ENCODE data around the gene EMID1.

GRCh38 chr22:29165321-29166060, 40.2 kb upstream of the EMID1 start:
- TF ChIP-seq, protein P1, sequence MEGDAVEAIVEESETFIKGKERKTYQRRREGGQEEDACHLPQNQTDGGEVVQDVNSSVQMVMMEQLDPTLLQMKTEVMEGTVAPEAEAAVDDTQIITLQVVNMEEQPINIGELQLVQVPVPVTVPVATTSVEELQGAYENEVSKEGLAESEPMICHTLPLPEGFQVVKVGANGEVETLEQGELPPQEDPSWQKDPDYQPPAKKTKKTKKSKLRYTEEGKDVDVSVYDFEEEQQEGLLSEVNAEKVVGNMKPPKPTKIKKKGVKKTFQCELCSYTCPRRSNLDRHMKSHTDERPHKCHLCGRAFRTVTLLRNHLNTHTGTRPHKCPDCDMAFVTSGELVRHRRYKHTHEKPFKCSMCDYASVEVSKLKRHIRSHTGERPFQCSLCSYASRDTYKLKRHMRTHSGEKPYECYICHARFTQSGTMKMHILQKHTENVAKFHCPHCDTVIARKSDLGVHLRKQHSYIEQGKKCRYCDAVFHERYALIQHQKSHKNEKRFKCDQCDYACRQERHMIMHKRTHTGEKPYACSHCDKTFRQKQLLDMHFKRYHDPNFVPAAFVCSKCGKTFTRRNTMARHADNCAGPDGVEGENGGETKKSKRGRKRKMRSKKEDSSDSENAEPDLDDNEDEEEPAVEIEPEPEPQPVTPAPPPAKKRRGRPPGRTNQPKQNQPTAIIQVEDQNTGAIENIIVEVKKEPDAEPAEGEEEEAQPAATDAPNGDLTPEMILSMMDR (conservative IDR thresholded peaks at IDR 0.05; ENCODE audit: low read length): no peak
- no peak for TF ChIP-seq EZH2phosphoT487 (IDR thresholded peaks at IDR 0.05; ENCODE audit: borderline replicate concordance, low read depth, low read length)
